Hepatocyte (in vitro differentiated cells): ENCODE results near the gene NCAM1. TPM values are rescaled to one million over a fixed set of nuclear protein-coding genes. Genes with fewer than 3 reads are reported as not detected.

ENCODE experiments used
- DNase-seq: peaks from one replicate; pipeline ENCODE4 v3.0.0-alpha.2; 2016; ENCODE audit warnings: low spot score
- H2AFZ ChIP-seq: fragments of 200-600 bp; sonication (generic); 2 replicates; pipeline ENCODE4 v1.6.0; 2016; ENCODE audit warnings: antibody characterized with exemption, mild to moderate bottlenecking
- H3K27ac ChIP-seq: fragments of 200-600 bp; sonication (generic); 2 replicates; pipeline ENCODE4 v1.5.1; 2016; ENCODE audit warnings: mild to moderate bottlenecking
- H3K27me3 ChIP-seq: fragments of 200-600 bp; sonication (generic); 2 replicates; pipeline ENCODE4 v1.6.1; 2016
- H3K36me3 ChIP-seq: fragments of 200-600 bp; sonication (generic); replicated peaks from 2 replicates; pipeline ENCODE4 v1.5.1; 2016; ENCODE audit warnings: low read depth; ENCODE audit not compliant: insufficient read depth
- H3K4me1 ChIP-seq: fragments of 200-600 bp; sonication (generic); 2 replicates; pipeline ENCODE4 v1.5.1; 2016; ENCODE audit warnings: mild to moderate bottlenecking, moderate library complexity; ENCODE audit not compliant: insufficient read depth
- H3K4me2 ChIP-seq: fragments of 200-600 bp; sonication (generic); 2 replicates; pipeline ENCODE4 v1.6.0; 2016
- H3K4me3 ChIP-seq: fragments of 200-600 bp; sonication (generic); 2 replicates; pipeline ENCODE4 v1.5.1; 2016; ENCODE audit warnings: mild to moderate bottlenecking
- H3K79me2 ChIP-seq: fragments of 200-600 bp; sonication (generic); 2 replicates; pipeline ENCODE4 v1.6.0; 2017; ENCODE audit warnings: mild to moderate bottlenecking
- H3K9me2 ChIP-seq: fragments of 200-600 bp; sonication (generic); replicated peaks from 2 replicates; pipeline ENCODE4 v1.6.0; 2017; ENCODE audit warnings: mild to moderate bottlenecking; ENCODE audit not compliant: insufficient read depth
- H3K9me3 ChIP-seq: fragments of 200-600 bp; sonication (generic); 2 replicates; pipeline ENCODE4 v1.5.1; 2016; ENCODE audit warnings: low read depth, mild to moderate bottlenecking
- H4K20me1 ChIP-seq: fragments of 200-600 bp; sonication (generic); 2 replicates; pipeline ENCODE4 v1.6.0; 2016; ENCODE audit warnings: mild to moderate bottlenecking; ENCODE audit not compliant: insufficient read depth, poor library complexity, severe bottlenecking
- CTCF ChIP-seq: fragments of 200-600 bp; sonication (generic); IDR thresholded peaks from 2 replicates; pipeline ENCODE4 v1.5.1; 2016; ENCODE audit warnings: antibody characterized with exemption, mild to moderate bottlenecking; ENCODE audit not compliant: poor library complexity
- EZH2 ChIP-seq: fragments of 200-600 bp; sonication (generic); IDR thresholded peaks from 2 replicates; pipeline ENCODE4 v1.6.1; 2016; ENCODE audit warnings: antibody characterized with exemption, mild to moderate bottlenecking, borderline replicate concordance
- EZH2phosphoT487 ChIP-seq: fragments of 200-600 bp; sonication (generic); IDR thresholded peaks from one replicate; pipeline ENCODE4 v1.6.1; 2018; ENCODE audit warnings: antibody characterized with exemption, mild to moderate bottlenecking, low read depth, moderate library complexity; ENCODE audit not compliant: unreplicated experiment, severe bottlenecking
- WGBS: methylation state at CpG from one replicate; pipeline ENCODE4 v1.1.6; 2016; ENCODE audit warnings: low lambda C conversion rate; ENCODE audit errors: missing lambda C conversion rate; 5-methylcytosine and 5-hydroxymethylcytosine counted together
- polyA plus RNA-seq: library from polyadenylated mRNA; unstranded; fragments of >200 nt; fragmentation: Nextera tagmentation; extraction: Ambion mirVana; gene quantifications from 2 replicates; pipeline ENCODE4 v1.2.1, GENCODE V29; 2016
- total RNA-seq: library from RNA; depleted of rRNA; stranded (reverse); fragments of >200 nt; gene quantifications from 2 replicates; pipeline ENCODE4 v1.2.3, GENCODE V29; 2014

The NCAM1 gene
- total and polyA plus RNA-seq, 2 experiments from 2014 or later = 12.4 to 27.2 TPM

GRCh38 chr11:112933970-112934369 lies 27.2 kb upstream of the NCAM1 start:
- H3K27me3 ChIP-seq = no peaks in the 10 kb centered on the region
- H3K27ac ChIP-seq = no peak overlapping the region
- no peaks in the 10 kb centered on the region for H3K9me3 ChIP-seq
- no peaks in the 10 kb centered on the region for H4K20me1 ChIP-seq
- no peak overlapping the region for H3K4me2 ChIP-seq
- H3K4me1 ChIP-seq = peaks cover 6% of the 10 kb centered on the region
- no peaks in the 10 kb centered on the region for H3K9me2 ChIP-seq
- no peaks in the 10 kb centered on the region for H3K79me2 ChIP-seq
- 55% methylated on average over 3 of the region's 3 CpGs for WGBS
- no peak overlapping the region for H3K4me3 ChIP-seq
- H2AFZ ChIP-seq = no peak overlapping the region
- DNase-seq = no peak
- TF ChIP-seq EZH2phosphoT487 (no peak), EZH2 (no peak), CTCF (no peak)
- no peaks in the 10 kb centered on the region for H3K36me3 ChIP-seq

GRCh38 chr11:112941104-112941503 lies 20.1 kb upstream of the NCAM1 start:
- Histone ChIP-seq H3K36me3 (no peaks in the 10 kb centered on the region), H3K4me2 (no peak overlapping the region), H3K79me2 (no peaks in the 10 kb centered on the region), H3K27ac (peak overlapping the region; percentile 13), H3K4me1 (no peaks in the 10 kb centered on the region), H4K20me1 (no peaks in the 10 kb centered on the region), H3K9me3 (no peaks in the 10 kb centered on the region), H3K27me3 (no peaks in the 10 kb centered on the region), H3K4me3 (no peak overlapping the region), H3K9me2 (no peaks in the 10 kb centered on the region), H2AFZ (no peak overlapping the region)
- no peak for DNase-seq
- 43% methylated on average over 2 of the region's 2 CpGs for WGBS
- no peak for TF ChIP-seq EZH2
- TF ChIP-seq CTCF = no peak

- no peak for DNase-seq
- no peak overlapping the region for H3K4me2 ChIP-seq
- H3K36me3 ChIP-seq = no peaks in the 10 kb centered on the region
- TF ChIP-seq CTCF (no peak), EZH2 (no peak), EZH2phosphoT487 (no peak)
- WGBS = 77% methylated on average over 7 of the region's 7 CpGs
- H3K4me1 ChIP-seq = no peaks in the 10 kb centered on the region
- no peaks in the 10 kb centered on the region for H3K79me2 ChIP-seq
- H2AFZ ChIP-seq = no peak overlapping the region
- no peaks in the 10 kb centered on the region for H3K9me3 ChIP-seq
- no peaks in the 10 kb centered on the region for H3K9me2 ChIP-seq
- H3K27ac ChIP-seq = no peak overlapping the region
- H4K20me1 ChIP-seq = no peaks in the 10 kb centered on the region
- H3K4me3 ChIP-seq = no peak overlapping the region
- no peaks in the 10 kb centered on the region for H3K27me3 ChIP-seq
These were observed 18.1 kb upstream of the NCAM1 start for GRCh38 chr11:112942966-112943643.

- Histone ChIP-seq H3K79me2 (no peaks in the 10 kb centered on the region), H3K4me1 (no peaks in the 10 kb centered on the region), H3K9me3 (no peaks in the 10 kb centered on the region), H3K9me2 (no peaks in the 10 kb centered on the region), H3K4me2 (no peak overlapping the region), H3K27ac (no peak overlapping the region), H3K27me3 (no peaks in the 10 kb centered on the region), H3K4me3 (no peak overlapping the region), H4K20me1 (no peaks in the 10 kb centered on the region), H2AFZ (no peak overlapping the region), H3K36me3 (no peaks in the 10 kb centered on the region)
- no peak for DNase-seq
- WGBS = 67% methylated on average over 3 of the region's 3 CpGs
- TF ChIP-seq EZH2 (no peak), CTCF (no peak), EZH2phosphoT487 (no peak)
These were observed 14.4 kb upstream of the NCAM1 start for GRCh38 chr11:112946866-112947265.
